GM04503 (cell line): ENCODE data around the gene DCAF11.

ENCODE experiments used
- DNase-seq: peaks from one replicate; pipeline ENCODE4 v3.0.0-alpha.2; 2012; ENCODE audit warnings: low read depth

Gene DCAF11

DNA sequence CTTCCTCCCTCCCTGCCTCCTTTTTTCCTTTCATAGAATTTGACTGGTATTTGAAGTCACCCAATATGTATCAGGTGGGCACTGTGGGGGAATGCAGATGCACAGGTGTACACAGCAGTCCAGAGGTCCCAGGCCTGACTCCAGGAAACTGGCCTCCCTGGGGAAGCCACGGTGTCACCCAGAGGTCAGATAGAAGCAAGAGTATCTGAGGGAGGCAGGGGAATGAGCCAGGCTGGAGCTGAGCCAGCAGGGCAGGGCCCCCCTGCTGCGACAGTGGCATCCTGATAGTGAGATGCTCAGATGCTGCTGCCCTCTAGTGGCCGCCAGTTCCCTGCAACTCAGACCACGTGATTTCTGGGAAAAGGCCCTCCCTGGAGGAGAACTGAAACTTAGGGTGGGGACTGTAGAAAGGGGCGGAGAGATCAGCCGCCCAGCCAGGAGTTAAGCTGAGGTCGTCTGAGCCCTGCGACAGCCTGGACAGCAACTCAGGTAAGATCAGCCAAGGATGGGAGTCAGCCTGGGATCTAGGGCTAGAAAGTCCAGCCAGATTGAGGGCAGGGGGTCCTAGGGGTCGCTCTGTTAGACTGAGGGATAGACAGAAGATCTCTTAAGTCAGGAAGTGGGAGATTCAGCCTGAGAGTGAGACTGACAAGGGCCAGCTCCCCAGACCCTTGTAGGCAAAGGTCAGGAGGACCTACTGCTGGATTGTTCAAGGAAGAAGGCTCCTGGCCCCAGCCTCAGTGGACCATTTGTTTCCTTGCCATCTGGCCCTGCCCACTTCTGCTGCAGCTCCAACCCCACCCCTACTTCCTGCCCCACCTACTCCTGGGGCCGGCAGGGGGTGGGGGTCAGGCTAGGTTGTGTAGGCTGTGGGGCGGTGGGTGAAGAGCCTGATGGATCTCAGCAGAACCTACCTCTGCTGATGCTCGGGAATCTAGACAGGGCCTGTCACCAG lies 46.5 kb downstream of the DCAF11 start, which contains the start of gene IRF9:
TSS of gene IRF9 (plus strand) at position 416 of the 955 bp plus-strand sequence. CDS start 880 bp downstream, outside the sequence.
- peak; percentile 80 for DNase-seq

DNA sequence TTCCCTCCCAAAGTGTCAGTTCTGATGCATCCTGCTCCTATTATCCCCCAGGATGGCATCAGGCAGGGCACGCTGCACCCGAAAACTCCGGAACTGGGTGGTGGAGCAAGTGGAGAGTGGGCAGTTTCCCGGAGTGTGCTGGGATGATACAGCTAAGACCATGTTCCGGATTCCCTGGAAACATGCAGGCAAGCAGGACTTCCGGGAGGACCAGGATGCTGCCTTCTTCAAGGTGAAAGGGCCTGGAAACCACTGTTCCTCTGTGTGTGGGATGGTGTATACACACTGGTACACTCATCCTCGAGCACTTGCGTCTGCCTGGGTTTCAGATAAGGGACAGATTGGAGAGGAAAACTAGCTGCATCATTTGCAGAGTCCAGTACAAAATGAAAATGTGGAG lies 47.5 kb downstream of the DCAF11 start:
- no peak for DNase-seq

DNA sequence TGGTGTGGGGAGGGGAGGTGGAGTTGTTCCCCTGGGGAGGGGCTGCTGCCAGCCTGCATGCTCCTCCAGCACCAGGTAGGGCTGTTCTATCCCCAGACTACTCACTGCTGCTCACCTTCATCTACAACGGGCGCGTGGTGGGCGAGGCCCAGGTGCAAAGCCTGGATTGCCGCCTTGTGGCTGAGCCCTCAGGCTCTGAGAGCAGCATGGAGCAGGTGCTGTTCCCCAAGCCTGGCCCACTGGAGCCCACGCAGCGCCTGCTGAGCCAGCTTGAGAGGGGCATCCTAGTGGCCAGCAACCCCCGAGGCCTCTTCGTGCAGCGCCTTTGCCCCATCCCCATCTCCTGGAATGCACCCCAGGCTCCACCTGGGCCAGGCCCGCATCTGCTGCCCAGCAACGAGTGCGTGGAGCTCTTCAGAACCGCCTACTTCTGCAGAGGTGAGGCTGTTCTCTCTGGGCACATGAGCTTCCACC lies 50.0 kb downstream of the DCAF11 start:
- no peak for DNase-seq

DNA sequence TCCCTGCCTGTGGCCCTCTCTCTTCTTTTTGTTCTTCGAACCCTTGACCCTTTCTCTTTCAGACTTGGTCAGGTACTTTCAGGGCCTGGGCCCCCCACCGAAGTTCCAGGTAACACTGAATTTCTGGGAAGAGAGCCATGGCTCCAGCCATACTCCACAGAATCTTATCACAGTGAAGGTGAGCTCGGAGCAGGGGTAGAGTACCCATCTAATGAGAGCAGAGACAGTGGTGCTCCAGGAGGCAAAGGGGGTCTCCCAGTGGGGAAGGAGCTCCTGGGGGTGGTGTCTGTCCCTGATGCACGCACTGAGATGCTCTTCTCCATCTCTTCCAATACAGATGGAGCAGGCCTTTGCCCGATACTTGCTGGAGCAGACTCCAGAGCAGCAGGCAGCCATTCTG lies 51.2 kb downstream of the DCAF11 start:
- no peak for DNase-seq

- no peak for DNase-seq
These were observed 53.0 kb downstream of the DCAF11 start for GRCh38 chr14:24167469-24168114.

GRCh38 chr14:24171422-24172260 lies 57.1 kb downstream of the DCAF11 start, which contains the start of gene REC8:
REC8 (plus strand) TSS chr14:24172080; CDS start chr14:24172553, 473 bp downstream.
- no peak for DNase-seq

DNA sequence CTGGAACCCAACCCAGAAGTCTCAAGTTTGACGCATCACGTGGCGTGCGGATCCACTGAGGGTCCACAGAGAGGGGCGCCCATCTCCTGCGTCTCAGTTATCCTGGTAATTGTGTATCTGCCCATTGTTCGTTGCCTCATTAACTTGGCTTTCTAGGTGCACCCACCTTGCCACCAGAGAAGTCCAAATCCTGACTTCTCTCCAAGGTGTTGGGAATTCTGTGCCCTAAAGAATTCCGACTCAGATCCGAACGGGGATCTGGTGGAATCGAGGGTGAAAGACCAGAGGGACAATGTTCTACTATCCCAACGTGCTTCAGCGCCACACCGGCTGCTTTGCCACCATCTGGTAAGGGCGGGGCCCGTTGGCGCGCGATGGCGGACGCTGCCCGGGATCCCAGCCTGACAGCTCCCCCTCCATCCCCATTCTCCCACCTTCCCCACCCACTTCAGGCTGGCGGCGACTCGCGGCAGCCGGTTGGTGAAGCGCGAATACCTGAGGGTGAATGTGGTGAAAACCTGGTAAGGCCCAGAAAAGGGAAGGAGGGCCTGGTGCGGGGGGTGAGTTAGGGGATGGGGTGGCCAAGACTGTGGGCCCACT lies 57.8 kb downstream of the DCAF11 start:
- no peak for DNase-seq

- DNase-seq: no peak
These were observed 58.3 kb downstream of the DCAF11 start for GRCh38 chr14:24172871-24173281.
